Ishikawa (cell line): ENCODE measurements around the gene NT5DC3.

ENCODE experiments used
- CEBPB ChIP-seq: IDR thresholded peaks from 2 replicates; pipeline ENCODE4 v1.6.1; 2012
- CREB1 ChIP-seq: IDR thresholded peaks from 2 replicates; pipeline ENCODE4 v1.6.1; 2012; ENCODE audit warnings: low read depth
- EGR1 ChIP-seq: IDR thresholded peaks from 2 replicates; pipeline ENCODE4 v1.6.1; 2012
- EP300 ChIP-seq: IDR thresholded peaks from 2 replicates; pipeline ENCODE4 v1.6.1; 2012; ENCODE audit warnings: borderline replicate concordance
- MAX ChIP-seq: IDR thresholded peaks from 2 replicates; pipeline ENCODE4 v1.6.1; 2012
- NFIC ChIP-seq: IDR thresholded peaks from 2 replicates; pipeline ENCODE4 v1.6.1; 2012
- RAD21 ChIP-seq: IDR thresholded peaks from 2 replicates; pipeline ENCODE4 v1.6.1; 2012; ENCODE audit warnings: low read depth
- REST ChIP-seq: IDR thresholded peaks from 2 replicates; pipeline ENCODE4 v1.6.1; 2012; ENCODE audit warnings: low read depth, mild to moderate bottlenecking
- TCF12 ChIP-seq: IDR thresholded peaks from 2 replicates; pipeline ENCODE4 v1.6.1; 2012; ENCODE audit warnings: low read depth
- TEAD4 ChIP-seq: IDR thresholded peaks from 2 replicates; pipeline ENCODE4 v1.6.1; 2012
- USF1 ChIP-seq: IDR thresholded peaks from 2 replicates; pipeline ENCODE4 v1.6.1; 2012
- YY1 ChIP-seq: IDR thresholded peaks from 2 replicates; pipeline ENCODE4 v1.6.1; 2012; ENCODE audit warnings: low read depth

GRCh38 chr12:103773109-103773910, 67.7 kb downstream of the NT5DC3 start:
- no peak for TF ChIP-seq EGR1
- no peak for TF ChIP-seq RAD21
- TF ChIP-seq EP300, result no peak
- TF ChIP-seq TCF12, result no peak
- no peak for TF ChIP-seq MAX
- TF ChIP-seq CREB1, result no peak
- TF ChIP-seq REST, result no peak
- TF ChIP-seq YY1, result no peak
- TF ChIP-seq TEAD4, result no peak
- TF ChIP-seq NFIC, result no peak
- TF ChIP-seq USF1, result no peak
- no peak for TF ChIP-seq CEBPB
